DND-41 (cell line): ENCODE measurements around the gene SERP2.

Source experiments
- EZH2 ChIP-seq: IDR thresholded peaks from 3 replicates; pipeline ENCODE4 v1.6.1; 2012; ENCODE audit warnings: borderline replicate concordance, low read depth, mild to moderate bottlenecking, moderate library complexity, low read length, inconsistent platforms; ENCODE audit not compliant: severe bottlenecking
- TF ChIP-seq, protein P1 (sequence below): IDR thresholded peaks from 2 replicates; pipeline ENCODE4 v1.5.1; 2012; ENCODE audit warnings: borderline replicate concordance, low read length, moderate library complexity, mild to moderate bottlenecking; ENCODE audit not compliant: poor library complexity, severe bottlenecking; ENCODE audit errors: extremely low read depth

DNA sequence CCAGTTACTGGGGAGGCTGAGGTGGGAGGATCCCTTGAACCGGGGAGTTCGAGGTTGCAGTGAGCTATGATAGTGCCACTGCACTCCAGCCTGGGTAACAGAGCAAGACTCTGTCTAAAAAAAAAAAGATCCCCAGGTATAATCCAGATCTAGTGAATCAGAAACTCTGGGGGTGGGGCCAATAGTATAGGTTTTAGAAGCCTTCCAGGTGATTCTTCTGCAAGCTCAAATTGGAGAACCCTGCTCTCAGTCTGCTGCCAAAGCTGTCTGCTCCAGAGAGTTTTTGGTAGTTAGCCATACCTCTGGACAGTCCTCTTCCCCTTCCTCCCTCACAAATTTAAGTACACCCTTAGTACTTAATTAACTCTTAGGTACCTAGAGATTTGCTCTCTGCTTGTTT is 28.0 kb downstream of the SERP2 start:
- TF ChIP-seq, protein P1, sequence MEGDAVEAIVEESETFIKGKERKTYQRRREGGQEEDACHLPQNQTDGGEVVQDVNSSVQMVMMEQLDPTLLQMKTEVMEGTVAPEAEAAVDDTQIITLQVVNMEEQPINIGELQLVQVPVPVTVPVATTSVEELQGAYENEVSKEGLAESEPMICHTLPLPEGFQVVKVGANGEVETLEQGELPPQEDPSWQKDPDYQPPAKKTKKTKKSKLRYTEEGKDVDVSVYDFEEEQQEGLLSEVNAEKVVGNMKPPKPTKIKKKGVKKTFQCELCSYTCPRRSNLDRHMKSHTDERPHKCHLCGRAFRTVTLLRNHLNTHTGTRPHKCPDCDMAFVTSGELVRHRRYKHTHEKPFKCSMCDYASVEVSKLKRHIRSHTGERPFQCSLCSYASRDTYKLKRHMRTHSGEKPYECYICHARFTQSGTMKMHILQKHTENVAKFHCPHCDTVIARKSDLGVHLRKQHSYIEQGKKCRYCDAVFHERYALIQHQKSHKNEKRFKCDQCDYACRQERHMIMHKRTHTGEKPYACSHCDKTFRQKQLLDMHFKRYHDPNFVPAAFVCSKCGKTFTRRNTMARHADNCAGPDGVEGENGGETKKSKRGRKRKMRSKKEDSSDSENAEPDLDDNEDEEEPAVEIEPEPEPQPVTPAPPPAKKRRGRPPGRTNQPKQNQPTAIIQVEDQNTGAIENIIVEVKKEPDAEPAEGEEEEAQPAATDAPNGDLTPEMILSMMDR = no peak
- TF ChIP-seq EZH2 = no peak
